ENCODE results near the gene CDH23. TPM values are rescaled to one million over a fixed set of nuclear protein-coding genes. Genes with fewer than 3 reads are reported as not detected.

CDH23 gene
- total RNA-seq, 1 donor from 2014 or later, result 3.7 TPM

DNA sequence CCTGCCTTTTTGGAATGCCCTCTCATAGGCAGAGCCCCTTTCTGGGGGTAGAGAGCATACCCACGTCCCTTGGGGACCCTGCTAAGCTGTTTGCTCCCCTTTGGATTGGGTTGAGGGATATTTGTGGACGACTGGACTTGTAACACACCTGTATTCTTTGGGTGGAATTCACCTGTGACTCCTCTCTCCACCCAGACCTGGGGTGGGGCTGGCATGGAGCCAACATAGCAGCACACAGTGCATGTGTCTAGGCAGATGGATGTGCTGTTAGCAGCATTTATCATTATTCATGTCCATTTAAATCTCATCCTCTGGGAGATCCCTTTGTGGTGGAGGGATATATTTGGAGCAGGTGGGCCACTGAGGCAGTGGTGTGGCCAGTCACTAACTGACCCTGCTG is 51.0 kb downstream of the CDH23 start:
- no peak for DNase-seq
- intact Hi-C loops (cut with DNase I), result no loop called here
- no peak for ATAC-seq (ENCODE audit: poor library complexity)

GRCh38 chr10:71448146-71448545 is 51.4 kb downstream of the CDH23 start:
- no peak for ATAC-seq (ENCODE audit: poor library complexity)
- DNase-seq, result no peak
- intact Hi-C loops (cut with DNase I), result no loop called here

DNA sequence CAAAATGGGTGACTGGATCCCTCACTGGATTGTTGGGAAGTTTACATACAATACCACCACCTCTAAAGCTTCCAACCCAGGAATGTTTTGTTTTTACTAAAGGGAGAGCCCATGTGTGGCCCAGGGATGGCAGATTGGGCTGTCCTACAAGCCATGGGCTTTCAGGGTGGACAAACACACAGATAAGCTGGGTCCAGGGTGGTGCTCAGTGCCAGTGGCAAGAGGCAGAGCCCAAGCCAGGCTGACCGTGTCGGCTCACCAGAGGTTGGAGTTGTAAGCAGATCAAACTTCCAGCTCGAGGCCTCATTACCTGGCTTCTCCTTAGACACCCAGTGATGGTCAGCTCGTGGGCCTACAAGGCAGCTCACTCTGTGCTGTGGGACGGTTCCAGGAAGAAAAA is 52.3 kb downstream of the CDH23 start:
- intact Hi-C loops (cut with DNase I), result no loop called here
- ATAC-seq (ENCODE audit: poor library complexity) (no peak), DNase-seq (no peak)

- no peak for DNase-seq
- intact Hi-C loops (cut with DNase I), result no loop called here
- no peak for ATAC-seq (ENCODE audit: poor library complexity)
These were observed 55.0 kb downstream of the CDH23 start for GRCh38 chr10:71451754-71452153.

- intact Hi-C loops (cut with DNase I), result no loop called here
These were observed 56.5 kb downstream of the CDH23 start for GRCh38 chr10:71453186-71453585.

DNA sequence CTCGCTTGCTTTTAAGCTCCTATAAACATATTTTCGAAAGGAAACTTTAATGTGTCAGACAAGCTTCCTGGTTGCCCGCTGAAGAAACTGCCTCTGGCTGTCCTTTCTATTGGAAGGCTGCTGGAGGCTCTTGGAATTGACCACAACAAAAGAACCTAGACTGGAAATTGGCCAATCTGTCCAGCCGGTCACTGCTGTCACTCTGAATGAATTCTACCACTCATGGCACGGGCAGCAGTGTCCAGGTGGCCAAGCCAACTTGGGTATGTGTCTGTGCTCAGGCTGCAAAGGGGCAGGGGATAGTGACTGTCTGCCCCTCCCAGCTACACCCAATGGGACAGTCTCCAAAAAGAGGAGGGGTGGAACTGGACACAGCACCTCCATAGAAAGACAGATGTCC is 57.6 kb downstream of the CDH23 start:
- intact Hi-C loops (cut with DNase I), result no loop called here
- no peak for DNase-seq
- no peak for ATAC-seq (ENCODE audit: poor library complexity)

More at GRCh38 chr10:71453186-71453585, 56.5 kb downstream of the CDH23 start:
- DNase-seq (no peak), ATAC-seq (ENCODE audit: poor library complexity) (no peak)

- no peak for ATAC-seq (ENCODE audit: poor library complexity)
- intact Hi-C loops (cut with DNase I), result no loop called here
- no peak for DNase-seq
These were observed 58.3 kb downstream of the CDH23 start for GRCh38 chr10:71455035-71455434.

DNA sequence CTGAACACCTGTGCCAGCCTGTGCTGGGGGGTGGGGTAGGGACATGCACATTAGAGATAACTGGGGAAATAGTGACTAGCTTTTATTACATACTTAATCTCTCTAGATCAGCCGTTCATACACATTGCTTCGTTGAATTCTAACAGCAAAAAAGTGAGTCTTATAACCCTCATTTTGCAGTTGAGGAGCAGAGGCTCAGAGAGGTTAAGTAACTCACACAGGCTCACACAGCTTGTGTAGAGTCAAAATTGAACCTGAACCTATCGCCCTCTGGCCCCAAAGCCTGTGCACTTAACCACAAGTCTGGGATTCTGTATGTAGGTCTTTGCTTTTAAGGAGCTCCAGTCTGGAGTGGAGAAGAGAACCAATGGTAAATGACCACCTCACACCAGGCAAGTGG is 59.9 kb downstream of the CDH23 start:
- intact Hi-C loops (cut with DNase I), result no loop called here
- DNase-seq (no peak), ATAC-seq (ENCODE audit: poor library complexity) (no peak)

GRCh38 chr10:71457908-71458307 is 61.2 kb downstream of the CDH23 start:
- ATAC-seq (ENCODE audit: poor library complexity), result peak; percentile 54
- intact Hi-C loops (cut with DNase I), result no loop called here
- DNase-seq, result no peak

- no peak for ATAC-seq (ENCODE audit: poor library complexity)
- no peak for DNase-seq
- intact Hi-C loops (cut with DNase I), result no loop called here
These were observed 61.7 kb downstream of the CDH23 start for GRCh38 chr10:71458387-71458786.

GRCh38 chr10:71459513-71459912 is 62.8 kb downstream of the CDH23 start:
- no peak for DNase-seq
- intact Hi-C loops (cut with DNase I), result no loop called here

GRCh38 chr10:71460615-71461014 is 63.9 kb downstream of the CDH23 start:
- intact Hi-C loops (cut with DNase I), result no loop called here
- DNase-seq (no peak), ATAC-seq (ENCODE audit: poor library complexity) (no peak)

More at GRCh38 chr10:71459513-71459912, 62.8 kb downstream of the CDH23 start:
- no peak for ATAC-seq (ENCODE audit: poor library complexity)

DNA sequence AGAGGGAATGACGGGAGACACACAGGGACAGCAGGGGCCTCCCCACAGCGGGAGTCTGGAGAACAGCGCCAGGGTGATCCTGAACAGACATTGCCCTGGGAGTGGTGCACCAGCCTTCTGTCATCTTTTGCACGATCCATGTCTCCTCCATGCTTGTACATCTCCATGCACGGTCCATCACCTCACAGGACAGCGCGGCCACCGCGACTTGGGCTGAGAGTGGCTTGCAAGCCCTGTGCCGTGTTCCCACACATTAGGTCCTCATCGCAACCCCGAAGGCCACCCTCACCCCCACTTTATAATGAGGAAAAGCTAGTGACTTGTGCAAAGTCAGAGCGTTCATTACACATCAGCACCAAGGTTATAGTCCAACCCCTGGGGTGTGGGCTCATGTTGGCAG is 64.7 kb downstream of the CDH23 start:
- no peak for ATAC-seq (ENCODE audit: poor library complexity)

DNA sequence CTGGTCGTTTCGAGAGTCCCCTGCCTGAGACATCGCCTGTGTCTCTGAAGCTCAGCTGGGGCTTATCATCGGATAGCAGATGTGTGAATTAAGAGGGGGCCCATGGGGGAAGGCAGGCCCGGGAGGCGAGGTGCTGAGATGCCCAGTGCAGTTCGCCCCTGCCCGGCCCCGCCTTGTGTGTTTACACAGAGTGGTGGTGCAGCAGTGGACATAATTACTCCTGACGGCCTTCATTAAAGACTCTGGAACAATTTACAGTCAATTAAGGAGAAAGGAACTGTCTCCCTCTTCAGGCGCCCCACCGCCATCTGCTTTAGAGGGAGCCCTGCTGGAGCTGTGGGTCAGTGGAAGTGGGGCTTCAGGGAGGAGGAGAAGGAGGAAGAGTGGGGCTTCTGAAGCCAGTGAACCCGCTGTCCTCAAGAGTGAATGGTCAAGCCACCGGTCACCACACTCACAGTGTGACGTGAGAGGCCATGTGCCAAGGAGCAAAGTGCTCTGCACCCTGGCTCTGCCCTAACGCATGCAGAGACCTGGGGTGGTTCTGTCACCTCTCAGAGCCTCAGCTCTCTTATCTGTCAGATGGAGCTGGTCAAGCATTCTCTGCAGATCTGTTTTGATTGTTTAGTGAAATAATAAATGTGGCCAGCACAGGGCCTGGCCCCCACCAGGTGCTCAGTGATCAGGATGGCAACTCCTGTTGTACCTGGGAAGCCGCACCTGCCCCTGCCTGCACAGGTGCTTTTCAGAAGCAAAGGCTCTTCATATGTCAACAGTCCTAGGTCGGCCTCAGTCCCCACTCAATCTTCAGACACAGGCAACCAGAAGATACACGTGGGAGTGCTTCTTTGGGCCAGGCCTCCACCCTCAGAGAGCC is 65.6 kb downstream of the CDH23 start:
- ATAC-seq (ENCODE audit: poor library complexity) (no peak), DNase-seq (no peak)
- intact Hi-C loops (cut with DNase I), result no loop called here

More for the DNA sequence above, 64.7 kb downstream of the CDH23 start:
- intact Hi-C loops (cut with DNase I), result no loop called here
- no peak for DNase-seq

GRCh38 chr10:71463111-71463510 is 66.4 kb downstream of the CDH23 start:
- intact Hi-C loops (cut with DNase I), result no loop called here
- no peak for DNase-seq
- ATAC-seq (ENCODE audit: poor library complexity), result no peak

DNA sequence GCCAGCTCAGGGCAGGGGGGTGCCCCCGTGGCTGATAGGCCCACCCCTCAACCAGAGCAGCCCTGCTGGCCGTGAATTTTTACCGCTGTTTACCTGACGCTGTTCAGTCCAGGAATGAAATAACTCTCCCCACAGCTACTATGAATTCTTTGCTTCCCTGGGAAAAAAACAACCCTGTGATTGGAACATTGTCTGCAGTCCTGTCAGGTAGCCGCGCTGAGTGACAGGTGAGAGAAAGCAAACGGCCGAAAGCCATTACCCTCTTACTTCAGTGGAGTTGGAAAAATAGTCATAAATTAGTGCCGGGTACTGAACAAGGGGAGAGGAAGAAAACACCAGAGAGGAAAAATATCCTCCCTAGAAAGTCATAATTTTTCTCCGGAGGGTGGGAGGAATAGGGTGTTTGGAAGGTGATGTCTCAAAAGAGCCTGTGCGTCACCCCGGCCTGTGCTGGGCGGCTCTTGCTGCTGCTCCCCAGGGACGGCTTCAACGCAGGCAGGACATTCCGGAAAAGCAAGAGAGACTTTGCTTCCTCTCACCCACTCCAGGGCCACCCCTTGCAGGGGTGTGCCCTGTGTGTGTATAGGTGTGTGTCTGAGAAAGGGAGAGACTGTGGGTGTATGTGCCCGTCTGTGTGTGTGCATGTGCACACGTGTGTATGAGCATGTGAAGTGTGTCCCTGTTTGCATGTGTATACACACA is 69.0 kb downstream of the CDH23 start:
- intact Hi-C loops (cut with DNase I), result no loop called here
- ATAC-seq (ENCODE audit: poor library complexity), result no peak
- no peak for DNase-seq

DNA sequence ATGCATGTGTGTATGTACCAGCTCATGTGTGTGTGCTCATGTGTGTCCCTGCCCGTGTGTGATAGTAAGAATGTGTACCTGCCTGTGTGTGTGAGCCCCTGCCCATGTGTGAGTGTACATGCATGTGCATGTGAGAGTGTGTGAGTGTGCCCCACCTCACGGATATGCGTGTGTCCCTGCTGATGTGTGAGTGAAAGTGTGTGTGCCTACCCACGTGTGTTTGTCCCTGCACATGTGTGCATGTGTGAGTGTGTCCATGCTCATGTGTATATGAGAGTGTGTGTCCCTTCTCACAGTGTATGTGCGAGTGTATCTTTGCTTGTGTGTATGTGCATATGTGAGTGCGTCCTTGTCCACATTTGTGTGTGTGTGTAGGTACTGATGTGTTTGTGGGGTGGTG is 69.6 kb downstream of the CDH23 start:
- ATAC-seq (ENCODE audit: poor library complexity) (no peak), DNase-seq (no peak)
- intact Hi-C loops (cut with DNase I), result no loop called here

GRCh38 chr10:71467161-71467560 is 70.4 kb downstream of the CDH23 start:
- intact Hi-C loops (cut with DNase I), result no loop called here
- ATAC-seq (ENCODE audit: poor library complexity) (no peak), DNase-seq (no peak)

- ATAC-seq (ENCODE audit: poor library complexity), result peak; percentile 33
- intact Hi-C loops (cut with DNase I), result no loop called here
- no peak for DNase-seq
These were observed 71.0 kb downstream of the CDH23 start for GRCh38 chr10:71467569-71468362.

All from Right ventricle myocardium superior (tissue), 1 donor.